GM12878 (cell line): Measurements from ENCODE around the gene SARM1. TPM values are rescaled to one million over a fixed set of nuclear protein-coding genes. Genes with fewer than 3 reads are reported as not detected.

ENCODE experiments used
- ATAC-seq: fragments of 200-7000 bp; cut with Tn5 transposase; 3 replicates; pipeline ENCODE4 v1.9.1; 2020; ENCODE audit warnings: mild to moderate bottlenecking, moderate library complexity
- BruUV-seq: library from RNA; stranded (reverse); fragments of 400-500 nt; replicated peaks from 2 replicates; lab custom pipeline; 2021; lab: Mats Ljungman, UMichigan
- CTCF ChIA-PET: fragments of 300-600 bp; sonication (Branson Sonifier 250); formaldehyde crosslinking; extraction: SDS; loops from one replicate; lab custom pipeline; 2021; ENCODE audit warnings: inconsistent platforms; lab: Yijun Ruan, JAX
- POLR2A ChIA-PET: fragments of 350-600 bp; formaldehyde crosslinking; extraction: SDS; loops from one replicate; lab custom pipeline; 2021; ENCODE audit warnings: inconsistent platforms; lab: Charles Lee
- RAD21 ChIA-PET: fragments of 300-600 bp; sonication (Branson Sonifier 250); formaldehyde crosslinking; loops from one replicate; lab custom pipeline; 2023; ENCODE audit warnings: antibody characterized with exemption; ENCODE audit not compliant: unreplicated experiment; lab: Charles Lee
- SMC1A ChIA-PET: fragments of 300-600 bp; sonication (Branson Sonifier 250); formaldehyde crosslinking; loops from one replicate; lab custom pipeline; 2023; ENCODE audit not compliant: unreplicated experiment, uncharacterized antibody; lab: Charles Lee
- DNase-seq: peaks from one replicate; pipeline ENCODE4 v3.0.0-alpha.2; 2011; ENCODE audit warnings: low read depth, low spot score
- FAIRE-seq: peaks from 3 replicates; lab custom pipeline; 2011; peaks lifted over from hg19 to GRCh38; lab: Jason Lieb, UNC
- H2AFZ ChIP-seq: 2 replicates; pipeline ENCODE4 v1.6.0; 2011; ENCODE audit warnings: low read depth, low read length, control low read depth; ENCODE audit not compliant: control insufficient read depth
- H3K27ac ChIP-seq: 2 replicates; pipeline ENCODE4 v1.5.1; 2011; ENCODE audit warnings: control low read depth; ENCODE audit not compliant: control insufficient read depth, insufficient read depth
- H3K27me3 ChIP-seq, 2 experiments: replicated peaks in 1 of 2; 2 replicates each; pipeline versions ENCODE4 v1.6.0 to v1.6.1; 2011; ENCODE audit warnings: low read length in 1 of 2; ENCODE audit not compliant: control insufficient read depth in 2 of 2, insufficient read depth in 2 of 2
- H3K36me3 ChIP-seq, 2 experiments: 2 replicates each; pipeline ENCODE4 v1.5.1; 2011; ENCODE audit warnings: low read length in 1 of 2; ENCODE audit not compliant: control insufficient read depth in 2 of 2, insufficient read depth in 2 of 2
- H3K4me1 ChIP-seq: 2 replicates; pipeline ENCODE4 v1.6.1; 2011; ENCODE audit warnings: mild to moderate bottlenecking, low read length, moderate library complexity, mixed read lengths; ENCODE audit not compliant: control insufficient read depth, insufficient read depth
- H3K4me2 ChIP-seq: 2 replicates; pipeline ENCODE4 v1.6.0; 2011; ENCODE audit warnings: control low read depth; ENCODE audit not compliant: control insufficient read depth, insufficient read depth
- H3K4me3 ChIP-seq: fragments of 200-600 bp; sonication (generic); 2 replicates; pipeline ENCODE4 v1.5.1; 2016
- H3K79me2 ChIP-seq: 2 replicates; pipeline ENCODE4 v1.6.0; 2011; ENCODE audit warnings: low read length; ENCODE audit not compliant: control insufficient read depth, insufficient read depth
- H3K9ac ChIP-seq: 2 replicates; pipeline ENCODE4 v1.8.0; 2011; ENCODE audit warnings: low read length, control low read depth, mixed read lengths; ENCODE audit not compliant: control insufficient read depth, insufficient read depth
- H3K9me3 ChIP-seq: replicated peaks from 3 replicates; pipeline ENCODE4 v1.5.1; 2011; ENCODE audit warnings: mild to moderate bottlenecking, low read length; ENCODE audit not compliant: control insufficient read depth, insufficient read depth
- H4K20me1 ChIP-seq: 2 replicates; pipeline ENCODE4 v1.6.0; 2011; ENCODE audit not compliant: control insufficient read depth, insufficient read depth
- BMI1 ChIP-seq: fragments of 450-650 bp; IDR thresholded peaks from 2 replicates; pipeline ENCODE4 v1.6.1; 2016; ENCODE audit warnings: mild to moderate bottlenecking, moderate library complexity, borderline replicate concordance
- EP300 ChIP-seq, 2 experiments: fragments of 150-350 bp in 1 of 2; IDR thresholded peaks; 2 replicates each; pipeline ENCODE4 v1.6.1; 2011 to 2012; ENCODE audit warnings: low read depth in 2 of 2, low read length in 2 of 2, borderline replicate concordance in 1 of 2, improper control_type of control experiment in 1 of 2, inconsistent platforms in 1 of 2; ENCODE audit not compliant: control insufficient read depth in 1 of 2
- MAX ChIP-seq: IDR thresholded peaks from 2 replicates; pipeline ENCODE4 v1.6.1; 2012; ENCODE audit warnings: low read depth, low read length, improper control_type of control experiment
- POLR2A ChIP-seq: IDR thresholded peaks from 2 replicates; pipeline ENCODE4 v1.6.1; 2011; ENCODE audit warnings: low read depth, mild to moderate bottlenecking, low read length
- RUNX3 ChIP-seq: IDR thresholded peaks from 2 replicates; pipeline ENCODE4 v1.6.1; 2012; ENCODE audit warnings: low read length, inconsistent platforms
- WGBS: methylation state at CpG from one replicate; pipeline ENCODE4 v1.1.6; 2016; ENCODE audit warnings: low lambda C conversion rate; ENCODE audit not compliant: insufficient replicate concordance, insufficient coverage; ENCODE audit errors: missing lambda C conversion rate; 5-methylcytosine and 5-hydroxymethylcytosine counted together
- in situ Hi-C: fragments of 300-500 bp; cut with MboI; formaldehyde crosslinking; loops from 9 replicates; pipeline ENCODE4 v1.14.3; 2018; ENCODE audit warnings: mixed read lengths
- intact Hi-C: fragments of 100-400 bp; cut with micrococcal nuclease; formaldehyde crosslinking; loops from one replicate; pipeline ENCODE4 v1.14.2; 2022; ENCODE audit not compliant: unreplicated experiment
- polyA plus RNA-seq, 11 experiments: library from polyadenylated mRNA; depleted of rRNA in 4 of 11; unstranded in 6 of 11; stranded (reverse) in 5 of 11; fragments of >200 nt; fragmentation: Nextera tagmentation in 4 of 11; fragmentation: Illumina TruSeq in 1 of 11; extraction: Ambion mirVana in 4 of 11; extraction: Trizol in 1 of 11; gene quantifications; 1 replicate in 1 of 11; 2 replicates in 10 of 11; pipeline versions ENCODE4 v1.2.1 to v1.2.3, GENCODE V29; 2011 to 2016; ENCODE audit warnings: inconsistent platforms in 2 of 11, missing spikeins in 2 of 11, low read depth in 1 of 11
- total RNA-seq, 4 experiments: library from RNA; depleted of rRNA in 3 of 4; stranded (reverse); fragments of >200 nt in 3 of 4; fragmentation: Illumina TruSeq in 1 of 4; extraction: Trizol in 1 of 4; gene quantifications; 2 replicates each; pipeline versions ENCODE4 v1.2.1 to v1.2.3, GENCODE V29; 2013 to 2021

Gene SARM1
- total and polyA plus RNA-seq, 10 of the 15 experiments (the other 5 are each of a cell fraction or from before 2014, with no cell fraction given) = 0.56 to 25.3 (median 11.9) TPM

DNA sequence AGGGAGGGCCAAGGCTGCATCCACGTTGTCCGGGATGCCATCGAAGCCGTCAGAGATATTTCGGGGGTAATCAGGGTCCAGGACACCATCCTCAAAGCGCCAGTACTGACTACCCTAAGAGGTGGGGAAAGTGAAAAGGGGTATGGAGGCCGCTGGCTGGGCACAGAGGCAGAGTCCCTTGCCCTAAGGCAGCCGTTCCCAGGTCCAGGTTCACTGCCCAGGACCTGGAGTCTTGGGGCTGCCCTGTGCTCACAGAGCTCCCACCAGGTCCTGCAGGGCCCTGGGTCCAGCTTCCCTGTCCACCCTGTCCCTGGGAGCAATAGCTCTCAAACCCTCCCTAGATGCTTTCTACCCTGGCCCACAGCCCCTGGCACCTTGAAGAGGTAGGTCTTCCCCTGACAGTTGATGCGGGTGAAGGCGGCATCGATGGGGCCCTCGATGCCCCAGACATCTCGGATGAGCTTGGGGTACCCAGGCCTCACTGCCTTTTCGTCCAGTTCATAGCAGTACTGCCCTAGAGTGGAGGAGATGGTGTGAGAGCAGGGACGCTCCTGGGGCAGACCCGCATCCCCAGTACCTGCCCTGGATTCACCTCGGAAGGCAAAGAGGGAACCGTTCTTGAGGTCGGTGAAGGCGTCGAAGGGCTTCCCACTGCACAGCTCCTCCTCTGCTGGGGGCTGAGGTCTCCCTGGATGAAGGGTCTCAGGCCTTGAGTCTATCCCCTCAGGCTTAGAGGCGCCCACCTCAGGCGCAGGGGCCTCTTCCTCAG lies 2.4 kb upstream of the SARM1 start:
- H3K4me1 ChIP-seq = peaks cover 7% of the 10 kb centered on the region
- H3K36me3 ChIP-seq = no peaks in the 10 kb centered on the region; a peak in 1 of 4 replicates
- peaks cover 3% of the 10 kb centered on the region; the same call in 1 of the 2 replicates for H4K20me1 ChIP-seq
- TF ChIP-seq EP300 (IDR thresholded peaks at IDR 0.05; ENCODE audit: borderline replicate concordance in 1 of 2, control insufficient read depth in 1 of 2, low read depth in 2 of 2, low read length in 2 of 2) = no peak
- TF ChIP-seq POLR2A = peak; percentile 15; the same call in 1 of the 2 replicates
- no peak for TF ChIP-seq MAX
- TF ChIP-seq BMI1 = no peak
- TF ChIP-seq RUNX3 = no peak
- ChIA-PET RAD21 (no interaction called here), SMC1A (interaction anchor here (0.9 kb wide), 1 partner anchor 11 kb away, joined by 4 read pairs; the partner anchor contains the start of gene POLDIP2), CTCF (interaction anchor here (1.2 kb wide), 1 partner anchor 48 kb away, joined by 4 read pairs; no protein-coding TSS in a partner anchor), POLR2A (interaction anchor here (2.1 kb wide), 1 partner anchor 12 kb away, joined by 8 read pairs; the partner anchor contains the start of gene POLDIP2)
- no peak overlapping the region for H3K9ac ChIP-seq
- peaks cover 2% of the 10 kb centered on the region; the same call in 1 of the 2 replicates for H3K79me2 ChIP-seq
- no peak overlapping the region for H3K4me2 ChIP-seq
- no peaks in the 10 kb centered on the region for H3K9me3 ChIP-seq
- H2AFZ ChIP-seq = no peak overlapping the region
- intact Hi-C loops (no loop called here), in situ Hi-C loops (no loop called here)
- FAIRE-seq = no peak
- DNase-seq = no peak
- WGBS = 88% methylated on average over 23 of the region's 23 CpGs
- no peak for ATAC-seq
- no peak overlapping the region for H3K4me3 ChIP-seq
- no peak overlapping the region for H3K27ac ChIP-seq
- BruUV-seq = no TSS peak
- H3K27me3 ChIP-seq = no peaks in the 10 kb centered on the region
